Gastrocnemius medialis (tissue), 4 donors: Measurements from ENCODE around the gene TMEM38B. TPM values are rescaled to one million over a fixed set of nuclear protein-coding genes. Genes with fewer than 3 reads are reported as not detected.

Experiments used
- ATAC-seq, 2 donors: fragments of 150-250 bp; one replicate each; pipeline ENCODE4 v1.9.1; 2016
- DNase-seq, 2 donors: peaks; one replicate each; pipeline ENCODE4 v3.0.0-alpha.2; 2019
- H3K27ac ChIP-seq, 4 donors: fragments of 200-600 bp; sonication (generic); 1 replicate in 1 of 4; 2 replicates in 3 of 4; pipeline ENCODE4 v1.5.1; 2016 to 2018; ENCODE audit warnings: mild to moderate bottlenecking in 2 of 4, moderate library complexity in 1 of 4
- H3K27me3 ChIP-seq, 3 donors: fragments of 200-600 bp; sonication (generic) in 2 of 3; 1 replicate in 1 of 3; 2 replicates in 2 of 3; pipeline versions ENCODE4 v1.5.1 to v1.6.0; 2016 to 2019; ENCODE audit warnings: mild to moderate bottlenecking in 1 of 3, moderate library complexity in 1 of 3
- H3K36me3 ChIP-seq, 2 donors: fragments of 200-600 bp; sonication (generic) in 1 of 2; one replicate each; pipeline ENCODE4 v1.5.1; 2017 to 2018
- H3K4me1 ChIP-seq, 2 donors: fragments of 200-600 bp; sonication (generic) in 1 of 2; one replicate each; pipeline ENCODE4 v1.5.1; 2016 to 2017; ENCODE audit warnings: mild to moderate bottlenecking in 2 of 2
- H3K4me3 ChIP-seq, 4 donors: fragments of 200-600 bp; sonication (generic) in 3 of 4; 1 replicate in 1 of 4; 2 replicates in 3 of 4; pipeline ENCODE4 v1.5.1; 2016 to 2019; ENCODE audit warnings: mild to moderate bottlenecking in 2 of 4
- H3K9me3 ChIP-seq, 3 donors: fragments of 200-600 bp; sonication (generic) in 2 of 3; 1 replicate in 1 of 3; 2 replicates in 2 of 3; pipeline ENCODE4 v1.5.1; 2016 to 2019
- CTCF ChIP-seq, 5 experiments: fragments of 450-650 bp in 3 of 5; fragments of 200-600 bp in 2 of 5; sonication (generic) in 2 of 5; IDR thresholded peaks in 4 of 5; conservative IDR thresholded peaks in 1 of 5; 1 replicate in 4 of 5; 2 replicates in 1 of 5; pipeline ENCODE4 v1.5.1; 2016 to 2019; ENCODE audit warnings: antibody characterized with exemption in 5 of 5, mild to moderate bottlenecking in 3 of 5, moderate library complexity in 3 of 5
- POLR2A ChIP-seq, 2 donors: fragments of 450-650 bp; IDR thresholded peaks; one replicate each; pipeline ENCODE4 v1.6.1; 2017; ENCODE audit warnings: antibody characterized with exemption in 2 of 2, mild to moderate bottlenecking in 2 of 2, moderate library complexity in 2 of 2
- in situ Hi-C, 4 donors: fragments of 200-750 bp; cut with MboI; loops; one replicate each; pipeline versions ENCODE4 v1.15.0 to v1.8.0; 2017; ENCODE audit warnings: low sequenced_read_pairs in 4 of 4
- intact Hi-C: fragments of 100-400 bp; cut with DNase I; formaldehyde crosslinking; loops from one replicate; pipeline ENCODE4 v1.15.1; 2023; ENCODE audit warnings: low total_unique reads
- total RNA-seq, 4 donors: library from RNA; depleted of rRNA; stranded (reverse); fragments of >200 nt; gene quantifications; one replicate each; pipeline versions ENCODE4 v1.1.0 to v1.2.3, GENCODE V29; 2016

TMEM38B gene
- total RNA-seq, 4 donors from 2014 or later = 81.4 to 97.6 (median 89.8) TPM

- Histone ChIP-seq H3K27ac (no peak overlapping the region), H3K4me3 (no peak overlapping the region), H3K27me3 (no peaks in the 10 kb centered on the region), H3K4me1 (peaks cover 9 to 12% of the 10 kb centered on the region in 2 donors), H3K9me3 (no peaks in the 10 kb centered on the region), H3K36me3 (no peaks in the 10 kb centered on the region)
- intact Hi-C loops (no loop called here), in situ Hi-C loops (loop anchor here in 2 of 4 donors (25.0 kb wide), 2 partner anchors 216 to 241 kb away; partner anchors contain the start of gene FSD1L (in 1 of the 2))
- ATAC-seq = no peak
- no peak for DNase-seq
- TF ChIP-seq POLR2A (IDR thresholded peaks at IDR 0.05) (no peak), CTCF (IDR thresholded peaks at IDR 0.05 in 4 of 5, conservative IDR thresholded peaks at IDR 0.05 in 1 of 5) (no peak)
These were observed 15.6 kb upstream of the TMEM38B start for GRCh38 chr9:105678781-105679180.

DNA sequence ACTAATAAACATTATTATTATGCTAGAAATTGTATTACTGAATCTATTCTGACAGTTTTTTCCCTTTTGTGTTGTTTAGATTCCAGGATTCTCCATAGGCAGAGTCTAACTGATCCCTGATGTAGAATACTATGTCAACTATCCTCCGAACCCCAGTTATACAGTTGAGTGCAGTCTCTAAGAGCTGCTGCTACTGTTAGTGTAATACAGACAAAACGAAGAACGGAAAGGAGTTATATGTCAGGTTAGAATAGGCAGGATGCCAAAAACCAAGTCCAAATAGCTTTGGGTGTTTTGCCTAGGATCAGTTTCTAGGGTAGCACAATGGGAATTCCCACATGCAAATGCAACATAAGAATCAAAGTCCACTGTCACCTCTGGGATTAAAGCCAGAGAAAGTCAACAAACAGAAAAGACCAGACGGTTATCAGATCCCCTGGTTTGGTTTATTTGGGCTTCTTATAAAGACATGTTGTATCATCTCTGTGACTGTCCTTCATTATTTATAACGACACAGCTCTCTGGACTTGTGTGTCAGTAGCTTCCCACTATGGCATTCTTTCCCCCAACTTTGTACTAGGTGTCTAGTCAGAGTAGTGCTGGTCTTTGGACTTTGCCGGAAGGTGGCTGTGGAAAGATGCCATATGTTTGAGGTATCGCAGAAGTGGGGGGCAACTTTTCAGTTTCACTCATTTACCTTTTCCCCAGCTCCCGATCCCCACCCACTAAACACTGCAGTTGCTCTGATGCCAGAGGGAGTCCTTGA, 14.9 kb upstream of the TMEM38B start:
- no peaks in the 10 kb centered on the region for H3K9me3 ChIP-seq
- H3K4me1 ChIP-seq = peaks cover 14 to 17% of the 10 kb centered on the region in 2 donors
- intact Hi-C loops = no loop called here
- H3K27me3 ChIP-seq = no peaks in the 10 kb centered on the region
- TF ChIP-seq POLR2A (IDR thresholded peaks at IDR 0.05) = no peak
- TF ChIP-seq CTCF (IDR thresholded peaks at IDR 0.05 in 4 of 5, conservative IDR thresholded peaks at IDR 0.05 in 1 of 5) = no peak
- no peak overlapping the region for H3K4me3 ChIP-seq
- H3K36me3 ChIP-seq = no peaks in the 10 kb centered on the region
- ATAC-seq (no peak), DNase-seq (no peak)
- peak overlapping the region in 3 of 4 donors; percentile 5 to 23 (median 8) for H3K27ac ChIP-seq
- in situ Hi-C loops = loop anchor here in 2 of 4 donors (25.0 kb wide), 2 partner anchors 217 to 242 kb away; partner anchors contain the start of gene FSD1L (in 1 of the 2)

- TF ChIP-seq CTCF (IDR thresholded peaks at IDR 0.05 in 4 of 5, conservative IDR thresholded peaks at IDR 0.05 in 1 of 5) (no peak), POLR2A (IDR thresholded peaks at IDR 0.05) (no peak)
These were observed 13.0 kb upstream of the TMEM38B start for GRCh38 chr9:105681313-105681712.

DNA sequence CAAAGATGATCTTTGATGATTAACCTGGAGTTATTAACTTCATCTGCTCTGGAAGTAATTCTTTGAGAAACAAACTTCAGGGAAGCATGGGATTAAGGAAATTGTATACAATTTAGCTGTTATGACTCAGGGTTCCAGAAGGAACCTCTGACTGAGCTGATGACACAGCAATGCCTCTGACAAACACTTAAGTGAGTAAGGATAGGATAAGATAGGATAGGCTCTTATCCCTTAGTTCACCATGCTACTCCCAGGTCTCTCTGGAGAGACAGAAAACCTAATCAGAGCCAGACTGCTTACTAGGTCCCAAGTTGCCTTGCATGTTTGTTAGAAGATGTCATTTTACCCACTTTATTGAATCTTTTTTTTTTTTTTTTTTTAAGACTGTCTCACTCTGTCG, 12.6 kb upstream of the TMEM38B start:
- no peak for ATAC-seq
- Histone ChIP-seq H3K27me3 (no peaks in the 10 kb centered on the region), H3K4me1 (peaks cover 14 to 21% of the 10 kb centered on the region in 2 donors), H3K4me3 (no peak overlapping the region), H3K27ac (peak overlapping the region in 3 of 4 donors; percentile 13 to 56 (median 19)), H3K36me3 (no peaks in the 10 kb centered on the region), H3K9me3 (no peaks in the 10 kb centered on the region)
- in situ Hi-C loops = loop anchor here in 2 of 4 donors (25.0 kb wide), 2 partner anchors 219 to 244 kb away; partner anchors contain the start of gene FSD1L (in 1 of the 2)
- TF ChIP-seq CTCF (IDR thresholded peaks at IDR 0.05 in 4 of 5, conservative IDR thresholded peaks at IDR 0.05 in 1 of 5) (no peak), POLR2A (IDR thresholded peaks at IDR 0.05) (no peak)
- DNase-seq = no peak
- intact Hi-C loops = no loop called here

More at GRCh38 chr9:105681313-105681712, 13.0 kb upstream of the TMEM38B start:
- no peaks in the 10 kb centered on the region for H3K27me3 ChIP-seq
- DNase-seq (no peak), ATAC-seq (no peak)
- in situ Hi-C loops = loop anchor here in 2 of 4 donors (25.0 kb wide), 2 partner anchors 219 to 244 kb away; partner anchors contain the start of gene FSD1L (in 1 of the 2)
- no peaks in the 10 kb centered on the region for H3K36me3 ChIP-seq
- intact Hi-C loops = no loop called here
- H3K9me3 ChIP-seq = no peaks in the 10 kb centered on the region
- peaks cover 14 to 21% of the 10 kb centered on the region in 2 donors for H3K4me1 ChIP-seq
- peak overlapping the region in 1 of 4 donors; percentile 56 for H3K27ac ChIP-seq
- H3K4me3 ChIP-seq = no peak overlapping the region
